Measurements from ENCODE around the gene PTPRA.

GRCh38 chr20:3042625-3043024 lies 169.3 kb downstream of the PTPRA start:
- TF ChIP-seq, protein P1, sequence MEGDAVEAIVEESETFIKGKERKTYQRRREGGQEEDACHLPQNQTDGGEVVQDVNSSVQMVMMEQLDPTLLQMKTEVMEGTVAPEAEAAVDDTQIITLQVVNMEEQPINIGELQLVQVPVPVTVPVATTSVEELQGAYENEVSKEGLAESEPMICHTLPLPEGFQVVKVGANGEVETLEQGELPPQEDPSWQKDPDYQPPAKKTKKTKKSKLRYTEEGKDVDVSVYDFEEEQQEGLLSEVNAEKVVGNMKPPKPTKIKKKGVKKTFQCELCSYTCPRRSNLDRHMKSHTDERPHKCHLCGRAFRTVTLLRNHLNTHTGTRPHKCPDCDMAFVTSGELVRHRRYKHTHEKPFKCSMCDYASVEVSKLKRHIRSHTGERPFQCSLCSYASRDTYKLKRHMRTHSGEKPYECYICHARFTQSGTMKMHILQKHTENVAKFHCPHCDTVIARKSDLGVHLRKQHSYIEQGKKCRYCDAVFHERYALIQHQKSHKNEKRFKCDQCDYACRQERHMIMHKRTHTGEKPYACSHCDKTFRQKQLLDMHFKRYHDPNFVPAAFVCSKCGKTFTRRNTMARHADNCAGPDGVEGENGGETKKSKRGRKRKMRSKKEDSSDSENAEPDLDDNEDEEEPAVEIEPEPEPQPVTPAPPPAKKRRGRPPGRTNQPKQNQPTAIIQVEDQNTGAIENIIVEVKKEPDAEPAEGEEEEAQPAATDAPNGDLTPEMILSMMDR (IDR thresholded peaks at IDR 0.05): no peak
- no peak for TF ChIP-seq POLR2A (IDR thresholded peaks at IDR 0.05)

All from adrenal gland (tissue), 5 donors.